KOPT-K1 (cell line): ENCODE measurements around the gene WFDC8.
"Not testable (repeated sequence)": the region's sequence is repeated elsewhere in the genome, so short reads cannot be mapped to it uniquely, and the experiment has no call there.

Experiments used
- H3K27ac ChIP-seq: fragments of 200-600 bp; sonication (generic); 2 replicates; pipeline ENCODE4 v1.5.1; 2016; ENCODE audit warnings: antibody characterized with exemption, mild to moderate bottlenecking, low read depth, low read length; ENCODE audit not compliant: poor library complexity, severe bottlenecking
- H3K36me3 ChIP-seq: fragments of 200-600 bp; sonication (generic); 2 replicates; pipeline ENCODE4 v1.5.1; 2017; ENCODE audit warnings: antibody characterized with exemption, mild to moderate bottlenecking, low read length, moderate library complexity; ENCODE audit not compliant: insufficient read depth
- H3K9me3 ChIP-seq: fragments of 200-600 bp; sonication (generic); 2 replicates; pipeline ENCODE4 v1.5.1; 2017; ENCODE audit warnings: antibody characterized with exemption, low read length, mild to moderate bottlenecking; ENCODE audit not compliant: insufficient read depth, poor library complexity, severe bottlenecking

WFDC8 gene

GRCh38 chr20:45578231-45578630, 853 bp downstream of the WFDC8 start:
- H3K36me3 ChIP-seq: no peaks in the 10 kb centered on the region
- no peaks in the 10 kb centered on the region for H3K9me3 ChIP-seq
- no peak overlapping the region for H3K27ac ChIP-seq

- Histone ChIP-seq H3K9me3 (no peaks in the 10 kb centered on the region), H3K36me3 (no peaks in the 10 kb centered on the region), H3K27ac (no peak overlapping the region)
These were observed 2.1 kb downstream of the WFDC8 start for GRCh38 chr20:45576995-45577394.

- no peaks in the 10 kb centered on the region for H3K36me3 ChIP-seq
- H3K27ac ChIP-seq: no peak overlapping the region
- H3K9me3 ChIP-seq: no peaks in the 10 kb centered on the region
These were observed 3.2 kb downstream of the WFDC8 start for GRCh38 chr20:45575931-45576330.

GRCh38 chr20:45569650-45570049, 9.4 kb downstream of the WFDC8 start:
- not testable (repeated sequence) for H3K27ac ChIP-seq, H3K36me3 ChIP-seq, H3K9me3 ChIP-seq

- H3K36me3 ChIP-seq: no peaks in the 10 kb centered on the region
- peaks cover 4% of the 10 kb centered on the region for H3K9me3 ChIP-seq
- H3K27ac ChIP-seq: no peak overlapping the region
These were observed 14.3 kb downstream of the WFDC8 start for GRCh38 chr20:45564760-45565276.

GRCh38 chr20:45555198-45555597, 23.9 kb downstream of the WFDC8 start:
- H3K9me3 ChIP-seq: no peaks in the 10 kb centered on the region

GRCh38 chr20:45552456-45552855, 26.6 kb downstream of the WFDC8 start:
- Histone ChIP-seq H3K9me3 (no peaks in the 10 kb centered on the region), H3K27ac (no peak overlapping the region), H3K36me3 (no peaks in the 10 kb centered on the region)

More at GRCh38 chr20:45555198-45555597, 23.9 kb downstream of the WFDC8 start:
- Histone ChIP-seq H3K36me3 (no peaks in the 10 kb centered on the region), H3K27ac (no peak overlapping the region)

GRCh38 chr20:45550765-45551164, 28.3 kb downstream of the WFDC8 start:
- Histone ChIP-seq H3K9me3 (no peaks in the 10 kb centered on the region), H3K36me3 (no peaks in the 10 kb centered on the region), H3K27ac (no peak overlapping the region)

GRCh38 chr20:45548410-45548809, 30.7 kb downstream of the WFDC8 start:
- Histone ChIP-seq H3K9me3 (no peaks in the 10 kb centered on the region), H3K36me3 (no peaks in the 10 kb centered on the region), H3K27ac (no peak overlapping the region)

- no peaks in the 10 kb centered on the region for H3K9me3 ChIP-seq
- no peak within 1 kb of the TSS for H3K27ac ChIP-seq
- H3K36me3 ChIP-seq: no peaks in the 10 kb centered on the region
These were observed 31.8 kb downstream of the WFDC8 start, which contains the start of gene EPPIN for GRCh38 chr20:45547206-45547770. TSS of gene EPPIN (minus strand) at chr20:45547401. CDS start at chr20:45547357, 44 bp downstream.

GRCh38 chr20:45545754-45546453, 33.2 kb downstream of the WFDC8 start:
- no peaks in the 10 kb centered on the region for H3K36me3 ChIP-seq
- no peaks in the 10 kb centered on the region for H3K9me3 ChIP-seq
- H3K27ac ChIP-seq: no peak overlapping the region

GRCh38 chr20:45545351-45545750, 33.7 kb downstream of the WFDC8 start:
- no peaks in the 10 kb centered on the region for H3K9me3 ChIP-seq
- H3K36me3 ChIP-seq: no peaks in the 10 kb centered on the region
- H3K27ac ChIP-seq: no peak overlapping the region

GRCh38 chr20:45539382-45539781, 39.7 kb downstream of the WFDC8 start, which contains the start of gene WFDC6:
TSS of gene WFDC6 (minus strand) at chr20:45539482. CDS start at chr20:45539407, 75 bp downstream.
- H3K36me3 ChIP-seq: no peaks in the 10 kb centered on the region
- no peaks in the 10 kb centered on the region for H3K9me3 ChIP-seq
- H3K27ac ChIP-seq: no peak within 1 kb of the TSS

- no peaks in the 10 kb centered on the region for H3K36me3 ChIP-seq
- H3K9me3 ChIP-seq: no peaks in the 10 kb centered on the region
- no peak overlapping the region for H3K27ac ChIP-seq
These were observed 40.8 kb downstream of the WFDC8 start for GRCh38 chr20:45538209-45538799.

GRCh38 chr20:45527294-45527693, 51.8 kb downstream of the WFDC8 start:
- Histone ChIP-seq H3K9me3 (no peaks in the 10 kb centered on the region), H3K27ac (no peak overlapping the region), H3K36me3 (no peaks in the 10 kb centered on the region)
